Right cardiac atrium (tissue), 5 donors: ENCODE results near the gene CAMSAP1. TPM values are rescaled to one million over a fixed set of nuclear protein-coding genes. Genes with fewer than 3 reads are reported as not detected.

Experiments
- polyA plus RNA-seq: library from polyadenylated mRNA; stranded (reverse); fragments of 200-250 nt; gene quantifications from one replicate; pipeline ENCODE4 v1.2.3, GENCODE V29; 2013
- total RNA-seq, 4 donors: library from RNA; stranded (reverse); fragmentation: NEBNext Ultra II Directional; extraction: Animal tissue kit (Norgen Biotek cat#: 25700); gene quantifications; one replicate each; pipeline ENCODE4 v1.2.1, GENCODE V29; 2021
- donor health status: healthy with polysubstance abuse.
- donor health status: DM: no; HTN: yes; CAD: no.
- donor health status: DM: no; HTN: no; CAD: no.
- donor health status: DM: no; HTN: yes; CAD: no; lungs with severe emphysema.
- donor health status: DM: yes; HTN: yes; CAD: no.

The CAMSAP1 gene
- total and polyA plus RNA-seq, 5 donors = 10.0 to 22.8 (median 18.2) TPM

Other genes starting within 250 kb of the CAMSAP1 start
- gene LCN9, start 244.2 kb downstream of the CAMSAP1 start, total RNA-seq = not detected
- not detected for gene LCN9, start 244.2 kb downstream of the CAMSAP1 start, polyA plus RNA-seq
- gene SOHLH1, start 208.1 kb downstream of the CAMSAP1 start, total RNA-seq = not detected
- not detected for gene SOHLH1, start 208.1 kb downstream of the CAMSAP1 start, polyA plus RNA-seq
- gene KCNT1, start 205.4 kb downstream of the CAMSAP1 start, total RNA-seq = 1 to 10 TPM in 1 of 4 donors, under 1 TPM in 2, not detected in 1; 0.17 to 1.1 (median 0.32) TPM
- gene KCNT1, start 205.4 kb downstream of the CAMSAP1 start, polyA plus RNA-seq = 0.20 TPM
- gene UBAC1, start 53.8 kb upstream of the CAMSAP1 start, total RNA-seq = 10 to 100 TPM; 64.0 to 88.7 (median 76.2) TPM
- gene UBAC1, start 53.8 kb upstream of the CAMSAP1 start, polyA plus RNA-seq = 83.3 TPM
- gene NACC2, start 187.7 kb upstream of the CAMSAP1 start, total RNA-seq = 10 to 100 TPM; 31.4 to 45.3 (median 37.8) TPM
- 19.4 TPM for gene NACC2, start 187.7 kb upstream of the CAMSAP1 start, polyA plus RNA-seq
- 10 to 100 TPM; 18.5 to 25.5 (median 20.9) TPM for gene TMEM250, start 211.3 kb upstream of the CAMSAP1 start, total RNA-seq
- gene TMEM250, start 211.3 kb upstream of the CAMSAP1 start, polyA plus RNA-seq = 16.5 TPM